Keratinocyte (primary cell): ENCODE data around the gene ERBB2. TPM values are rescaled to one million over a fixed set of nuclear protein-coding genes. Genes with fewer than 3 reads are reported as not detected.

Experiments
- DNase-seq: peaks from one replicate; pipeline ENCODE4 v3.0.0-alpha.2; 2011; ENCODE audit warnings: low read depth, missing footprints, low spot score
- FAIRE-seq: peaks from 2 replicates; lab custom pipeline; 2011; peaks lifted over from hg19 to GRCh38; lab: Jason Lieb, UNC
- H2AFZ ChIP-seq: 2 replicates; pipeline ENCODE4 v1.6.0; 2012; ENCODE audit warnings: low read length, control low read depth, inconsistent platforms; ENCODE audit not compliant: control insufficient read depth
- H3K27ac ChIP-seq: 2 replicates; pipeline ENCODE4 v1.5.1; 2011; ENCODE audit warnings: low read length; ENCODE audit not compliant: control insufficient read depth, insufficient read depth
- H3K27me3 ChIP-seq: 3 replicates; pipeline ENCODE4 v1.6.0; 2011; ENCODE audit warnings: low read length; ENCODE audit not compliant: control insufficient read depth, insufficient read depth; ENCODE audit errors: extremely low read depth
- H3K36me3 ChIP-seq, 2 experiments: 2 replicates in 1 of 2; 3 replicates in 1 of 2; pipeline ENCODE4 v1.5.1; 2011; ENCODE audit warnings: low read length in 2 of 2, mild to moderate bottlenecking in 1 of 2; ENCODE audit not compliant: control insufficient read depth in 2 of 2, insufficient read depth in 2 of 2; ENCODE audit errors: extremely low read depth in 1 of 2
- H3K4me1 ChIP-seq: 3 replicates; pipeline ENCODE4 v1.5.1; 2011; ENCODE audit warnings: low read length; ENCODE audit not compliant: control insufficient read depth, insufficient read depth; ENCODE audit errors: extremely low read depth
- H3K4me2 ChIP-seq: 3 replicates; pipeline ENCODE4 v1.6.0; 2011; ENCODE audit warnings: low read depth, low read length; ENCODE audit not compliant: control insufficient read depth, insufficient read depth; ENCODE audit errors: extremely low read depth
- H3K4me3 ChIP-seq, 3 experiments: fragments of 200-600 bp in 1 of 3; sonication (generic) in 1 of 3; 2 replicates in 2 of 3; 3 replicates in 1 of 3; pipeline ENCODE4 v1.5.1; 2011 to 2016; ENCODE audit warnings: low read length in 3 of 3, mild to moderate bottlenecking in 3 of 3, control low read depth in 2 of 3, inconsistent platforms in 1 of 3, low read depth in 1 of 3, mixed read lengths in 1 of 3, mixed run types in 1 of 3, moderate library complexity in 1 of 3; ENCODE audit not compliant: control insufficient read depth in 2 of 3, insufficient read depth in 2 of 3; ENCODE audit errors: extremely low read depth in 1 of 3
- H3K79me2 ChIP-seq: 2 replicates; pipeline ENCODE4 v1.6.0; 2012; ENCODE audit warnings: low read length; ENCODE audit not compliant: control insufficient read depth, insufficient read depth
- H3K9ac ChIP-seq: 3 replicates; pipeline ENCODE4 v1.6.0; 2011; ENCODE audit warnings: low read length; ENCODE audit not compliant: control insufficient read depth, insufficient read depth; ENCODE audit errors: extremely low read depth
- H3K9me1 ChIP-seq: 3 replicates; pipeline ENCODE4 v1.6.0; 2011; ENCODE audit warnings: low read length; ENCODE audit not compliant: control insufficient read depth, insufficient read depth; ENCODE audit errors: extremely low read depth
- H3K9me3 ChIP-seq: 2 replicates; pipeline ENCODE4 v1.5.1; 2012; ENCODE audit warnings: low read depth, low read length; ENCODE audit not compliant: control insufficient read depth
- H4K20me1 ChIP-seq: 3 replicates; pipeline ENCODE4 v1.6.0; 2011; ENCODE audit warnings: low read length; ENCODE audit not compliant: control insufficient read depth, insufficient read depth; ENCODE audit errors: extremely low read depth
- CTCF ChIP-seq, 3 experiments: IDR thresholded peaks in 1 of 3; conservative IDR thresholded peaks in 1 of 3; optimal IDR thresholded peaks in 1 of 3; 2 replicates in 2 of 3; 3 replicates in 1 of 3; pipeline versions ENCODE3 to v1.5.1; 2011; ENCODE audit warnings: low read length in 3 of 3, mild to moderate bottlenecking in 3 of 3, moderate library complexity in 2 of 3, control low read depth in 1 of 3, inconsistent platforms in 1 of 3; ENCODE audit not compliant: insufficient read depth in 2 of 3; ENCODE audit errors: extremely low read depth in 1 of 3
- EZH2 ChIP-seq: IDR thresholded peaks from one replicate; pipeline ENCODE4 v1.6.1; 2012; ENCODE audit warnings: inconsistent platforms, mild to moderate bottlenecking, low read length, moderate library complexity
- dilution Hi-C: fragments of 300-500 bp; cut with MboI; formaldehyde crosslinking; loops from one replicate; pipeline ENCODE4 v1.7.0; 2020; ENCODE audit warnings: low sequenced_read_pairs; ENCODE audit not compliant: extremely low pct_ligation_motif_present
- polyA plus RNA-seq, 5 experiments: library from polyadenylated mRNA; depleted of rRNA in 3 of 5; stranded (reverse) in 3 of 5; stranded (forward) in 1 of 5; unstranded in 1 of 5; fragments of >200 nt; gene quantifications; 1 replicate in 1 of 5; 2 replicates in 3 of 5; 3 replicates in 1 of 5; pipeline versions ENCODE4 v1.2.1 to v1.2.3, GENCODE V29; 2011 to 2012; ENCODE audit warnings: missing spikeins in 2 of 5, low read depth in 1 of 5, low replicate concordance in 1 of 5

ERBB2 gene
- polyA plus RNA-seq, 1 donor (not counting 4 experiments of a cell fraction or from before 2014, with no cell fraction given), result 21.4 TPM

- FAIRE-seq (no peak), DNase-seq (no peak)
- Histone ChIP-seq H3K4me1 (peaks cover 8% of the 10 kb centered on the region), H4K20me1 (no peaks in the 10 kb centered on the region), H3K36me3 (peaks cover 0 to 5% of the 10 kb centered on the region in 2 experiments), H3K27ac (no peak within 1 kb of the TSS), H3K4me2 (no peak within 1 kb of the TSS), H3K9me3 (no peaks in the 10 kb centered on the region), H3K9me1 (no peaks in the 10 kb centered on the region), H2AFZ (no peak within 1 kb of the TSS), H3K4me3 (no peak within 1 kb of the TSS), H3K79me2 (no peaks in the 10 kb centered on the region), H3K9ac (no peak within 1 kb of the TSS), H3K27me3 (peaks cover 33% of the 10 kb centered on the region)
- dilution Hi-C loops, result no loop called here
- no peak for TF ChIP-seq EZH2
- TF ChIP-seq CTCF (optimal IDR thresholded peaks at IDR 0.05 in 1 of 3, IDR thresholded peaks at IDR 0.05 in 1 of 3, conservative IDR thresholded peaks at IDR 0.05 in 1 of 3; ENCODE audit: extremely low read depth in 1 of 3, insufficient read depth in 2 of 3, low read length in 3 of 3), result no peak
Measured at GRCh38 chr17:39664581-39665561, 35.0 kb upstream of the ERBB2 start, which contains the start of gene TCAP. Gene TCAP (plus strand): TSS chr17:39665349. CDS start chr17:39665360, 11 bp downstream.

- Histone ChIP-seq H3K4me1 (peaks cover 8% of the 10 kb centered on the region), H3K27me3 (peaks cover 34% of the 10 kb centered on the region), H3K79me2 (no peaks in the 10 kb centered on the region), H3K9me1 (no peaks in the 10 kb centered on the region), H4K20me1 (no peaks in the 10 kb centered on the region), H3K4me2 (no peak overlapping the region), H2AFZ (no peak overlapping the region), H3K9me3 (no peaks in the 10 kb centered on the region), H3K36me3 (peaks cover 0 to 5% of the 10 kb centered on the region in 2 experiments), H3K9ac (no peak overlapping the region), H3K4me3 (no peak overlapping the region), H3K27ac (no peak overlapping the region)
- no peak for FAIRE-seq
- peak in 2 of 3 experiments; percentile 41 to 47 for TF ChIP-seq CTCF (optimal IDR thresholded peaks at IDR 0.05 in 1 of 3, IDR thresholded peaks at IDR 0.05 in 1 of 3, conservative IDR thresholded peaks at IDR 0.05 in 1 of 3; ENCODE audit: extremely low read depth in 1 of 3, insufficient read depth in 2 of 3, low read length in 3 of 3)
- TF ChIP-seq EZH2, result no peak
- no peak for DNase-seq
- dilution Hi-C loops, result no loop called here
Measured at GRCh38 chr17:39665642-39666224, 34.1 kb upstream of the ERBB2 start.
